NT2/D1 (cell line): ENCODE measurements around the gene RAB37.

Experiments used
- SUZ12 ChIP-seq: IDR thresholded peaks from 2 replicates; pipeline ENCODE4 v1.6.1; 2011; ENCODE audit not compliant: insufficient read length, insufficient read depth; ENCODE audit errors: extremely low read depth
- YY1 ChIP-seq: IDR thresholded peaks from 2 replicates; pipeline ENCODE4 v1.6.1; 2011; ENCODE audit not compliant: insufficient read length, insufficient read depth
- ZNF274 ChIP-seq: IDR thresholded peaks from 2 replicates; pipeline ENCODE4 v1.6.1; 2011; ENCODE audit warnings: mild to moderate bottlenecking, low read depth, low read length

GRCh38 chr17:74733365-74734122 lies 3.5 kb upstream of the RAB37 start:
- TF ChIP-seq SUZ12: no peak
- no peak for TF ChIP-seq YY1
- TF ChIP-seq ZNF274: no peak
